Right cardiac atrium (tissue), 5 donors: ENCODE measurements around the gene GPR132. TPM values are rescaled to one million over a fixed set of nuclear protein-coding genes. Genes with fewer than 3 reads are reported as not detected.
A peak's percentile ranks its signal among the peaks of the same experiment; 100 is the strongest.
"Not testable (repeated sequence)": the region's sequence is repeated elsewhere in the genome, so short reads cannot be mapped to it uniquely, and the experiment has no call there.

Experiments
- ATAC-seq, 2 donors: fragments of 200-7000 bp; cut with Tn5 transposase; one replicate each; pipeline versions ENCODE4 v1.8.0 to v1.9.1; 2020; ENCODE audit warnings: moderate library complexity in 2 of 2, mild to moderate bottlenecking in 1 of 2
- DNase-seq, 3 donors: peaks; one replicate each; pipeline ENCODE4 v3.0.0-alpha.2; 2020
- H3K27ac ChIP-seq: one replicate; pipeline ENCODE4 v1.5.1; 2013; ENCODE audit warnings: mild to moderate bottlenecking, low read length, control low read depth, moderate library complexity
- H3K27me3 ChIP-seq: one replicate; pipeline ENCODE4 v1.6.1; 2013; ENCODE audit not compliant: control insufficient read depth, insufficient read depth
- H3K4me1 ChIP-seq: one replicate; pipeline ENCODE4 v1.6.1; 2013; ENCODE audit warnings: low read length; ENCODE audit not compliant: control insufficient read depth, insufficient read depth
- H3K4me3 ChIP-seq: one replicate; pipeline ENCODE4 v1.5.1; 2013; ENCODE audit warnings: low read length, control low read depth
- H3K9me3 ChIP-seq: one replicate; pipeline ENCODE4 v1.6.1; 2013; ENCODE audit warnings: low read length; ENCODE audit not compliant: control insufficient read depth
- WGBS: extraction: QIAGEN DNeasy Blood & Tissue Kit; methylation state at CpG from one replicate; pipeline ENCODE4 v1.1.7; 2013; 5-methylcytosine and 5-hydroxymethylcytosine counted together
- intact Hi-C, 4 donors: fragments of 100-400 bp; cut with DNase I; formaldehyde crosslinking; loops; one replicate each; pipeline versions ENCODE4 v1.11.0 to v1.14.0; 2022 to 2023
- polyA plus RNA-seq: library from polyadenylated mRNA; stranded (reverse); fragments of 200-250 nt; gene quantifications from one replicate; pipeline ENCODE4 v1.2.3, GENCODE V29; 2013
- total RNA-seq, 4 donors: library from RNA; stranded (reverse); fragmentation: NEBNext Ultra II Directional; extraction: Animal tissue kit (Norgen Biotek cat#: 25700); gene quantifications; one replicate each; pipeline ENCODE4 v1.2.1, GENCODE V29; 2021
- donor health status: healthy with polysubstance abuse.
- donor health status: DM: no; HTN: yes; CAD: no.
- donor health status: DM: no; HTN: no; CAD: no.
- donor health status: DM: no; HTN: yes; CAD: no; lungs with severe emphysema.
- donor health status: DM: yes; HTN: yes; CAD: no.

Gene GPR132
- total and polyA plus RNA-seq, 5 donors = 0.32 to 0.80 (median 0.70) TPM

- ATAC-seq (no peak), DNase-seq (peak in 1 of 3 donors; percentile 32)
- intact Hi-C loops = no loop called here
- Histone ChIP-seq H3K27ac (no peak overlapping the region), H3K9me3 (no peaks in the 10 kb centered on the region), H3K27me3 (no peaks in the 10 kb centered on the region), H3K4me1 (no peaks in the 10 kb centered on the region), H3K4me3 (no peak overlapping the region)
- WGBS = 97% methylated on average over 12 of the region's 12 CpGs
Measured at GRCh38 chr14:105067969-105068301, 2.7 kb upstream of the GPR132 start.

DNA sequence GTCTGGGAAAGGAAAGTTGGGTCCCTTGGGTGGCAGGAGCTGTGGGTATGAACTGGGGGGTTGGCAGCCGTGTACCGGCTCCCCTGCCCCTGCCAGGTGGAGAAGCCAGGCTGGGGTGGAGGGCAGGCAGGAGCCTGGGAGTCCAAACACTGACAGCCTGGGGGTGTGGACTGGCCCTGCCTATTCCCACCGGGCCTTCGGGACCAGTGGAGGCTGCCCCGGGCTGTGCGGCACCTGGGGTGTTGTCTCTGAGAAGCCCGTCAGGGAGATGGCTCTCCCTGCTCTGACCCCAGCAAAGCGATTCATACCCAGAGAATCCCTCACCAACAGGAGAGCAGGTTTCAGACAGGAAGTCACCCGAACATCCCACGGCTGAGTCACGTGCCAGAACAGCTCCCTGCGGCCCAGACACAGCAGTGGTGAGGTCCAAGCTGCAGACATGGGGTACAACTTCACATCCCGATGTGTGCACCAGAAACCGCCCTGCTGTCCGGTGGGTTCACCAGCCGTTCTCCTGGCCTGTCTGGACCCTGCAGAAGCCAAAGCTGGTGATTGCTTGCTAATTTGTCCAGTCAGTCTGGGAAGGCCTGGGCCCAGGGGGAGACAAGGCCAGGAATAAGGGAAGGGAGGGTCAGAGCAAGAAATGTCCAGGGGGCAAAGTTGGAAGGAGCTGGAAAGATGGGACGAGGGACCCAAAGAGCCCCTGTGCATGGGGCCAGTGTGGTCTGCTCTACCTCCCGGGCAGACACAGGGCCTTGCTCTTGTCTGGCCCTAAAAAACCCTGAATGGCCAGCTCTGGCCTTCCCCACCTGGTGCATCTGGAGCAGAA, 2.1 kb upstream of the GPR132 start:
- no peaks in the 10 kb centered on the region for H3K9me3 ChIP-seq
- H3K27ac ChIP-seq = no peak overlapping the region
- ATAC-seq (no peak), DNase-seq (peak in 2 of 3 donors; percentile 12 to 37)
- no peaks in the 10 kb centered on the region for H3K4me1 ChIP-seq
- intact Hi-C loops = no loop called here
- H3K27me3 ChIP-seq = no peaks in the 10 kb centered on the region
- H3K4me3 ChIP-seq = no peak overlapping the region
- WGBS = 69% methylated on average over 18 of the region's 18 CpGs

- no peak overlapping the region for H3K4me3 ChIP-seq
- H3K4me1 ChIP-seq = peaks cover 6% of the 10 kb centered on the region
- 86% methylated on average over 28 of the region's 28 CpGs for WGBS
- ATAC-seq (no peak), DNase-seq (peak in 2 of 3 donors; percentile 41 to 52)
- no peaks in the 10 kb centered on the region for H3K9me3 ChIP-seq
- H3K27me3 ChIP-seq = no peaks in the 10 kb centered on the region
- no peak overlapping the region for H3K27ac ChIP-seq
- intact Hi-C loops = no loop called here
Measured at GRCh38 chr14:105066240-105067071, 1.2 kb upstream of the GPR132 start.

DNA sequence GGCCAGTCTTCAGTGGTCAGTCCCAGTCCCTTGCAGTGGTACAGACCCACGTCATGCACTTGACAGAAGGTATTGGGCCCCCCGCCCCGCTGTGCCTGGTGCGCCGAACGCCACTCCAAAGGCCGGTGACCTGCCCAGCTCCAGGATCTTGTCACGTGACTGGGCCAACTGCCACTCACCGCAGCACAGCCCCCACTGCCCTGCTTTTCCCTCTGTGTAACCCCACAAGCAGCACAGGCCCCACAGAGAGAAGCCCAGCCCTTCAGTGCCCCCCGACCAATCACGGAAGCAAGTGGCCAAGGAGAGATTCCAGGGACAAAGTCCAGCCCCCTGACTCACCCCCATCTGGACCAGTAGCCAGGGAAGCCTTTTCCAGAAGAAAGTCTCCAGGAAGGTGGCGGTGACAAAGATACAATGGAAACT, 498 bp downstream of the GPR132 start:
- 57% methylated on average over 12 of the region's 12 CpGs for WGBS
- peaks cover 6% of the 10 kb centered on the region for H3K4me1 ChIP-seq

GRCh38 chr14:105064001-105064400, 1.2 kb downstream of the GPR132 start:
- 84% methylated on average over 10 of the region's 10 CpGs for WGBS
- H3K27me3 ChIP-seq = no peaks in the 10 kb centered on the region
- H3K27ac ChIP-seq = no peak overlapping the region
- intact Hi-C loops = no loop called here
- DNase-seq (peak in 2 of 3 donors; percentile 4 to 5), ATAC-seq (no peak)
- peaks cover 6% of the 10 kb centered on the region for H3K4me1 ChIP-seq
- H3K4me3 ChIP-seq = no peak overlapping the region
- no peaks in the 10 kb centered on the region for H3K9me3 ChIP-seq

More for the DNA sequence above, 498 bp downstream of the GPR132 start:
- ATAC-seq = no peak
- DNase-seq = peak in 2 of 3 donors; percentile 64 to 65
- H3K27me3 ChIP-seq = no peaks in the 10 kb centered on the region
- intact Hi-C loops = no loop called here
- no peaks in the 10 kb centered on the region for H3K9me3 ChIP-seq
- H3K4me3 ChIP-seq = no peak overlapping the region
- H3K27ac ChIP-seq = no peak overlapping the region

DNA sequence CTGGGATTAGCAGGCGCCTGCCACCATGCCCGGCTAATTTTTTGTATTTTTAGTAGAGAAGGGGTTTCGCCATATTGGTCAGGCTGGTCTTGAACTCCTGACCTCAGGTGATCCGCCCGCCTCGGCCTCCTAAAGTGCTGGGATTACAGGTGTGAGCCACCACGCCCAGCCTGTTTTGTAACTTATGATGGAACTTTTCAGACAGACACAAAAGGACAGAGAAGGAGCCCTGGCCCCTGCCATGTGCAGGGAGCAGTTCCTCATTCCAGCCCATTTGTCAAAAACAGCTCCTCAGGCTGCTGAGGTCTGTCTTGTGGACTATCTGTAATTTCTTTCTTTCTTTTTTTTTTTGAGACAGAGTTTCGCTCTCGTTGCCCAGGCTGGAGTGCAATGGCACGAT, 1.7 kb downstream of the GPR132 start:
- H3K9me3 ChIP-seq, ATAC-seq, H3K4me3 ChIP-seq, intact Hi-C loops, H3K27ac ChIP-seq, H3K4me1 ChIP-seq, H3K27me3 ChIP-seq: not testable (repeated sequence)
- 93% methylated on average over 10 of the region's 10 CpGs for WGBS
- peak in 2 of 3 donors; percentile 27 to 44 for DNase-seq

DNA sequence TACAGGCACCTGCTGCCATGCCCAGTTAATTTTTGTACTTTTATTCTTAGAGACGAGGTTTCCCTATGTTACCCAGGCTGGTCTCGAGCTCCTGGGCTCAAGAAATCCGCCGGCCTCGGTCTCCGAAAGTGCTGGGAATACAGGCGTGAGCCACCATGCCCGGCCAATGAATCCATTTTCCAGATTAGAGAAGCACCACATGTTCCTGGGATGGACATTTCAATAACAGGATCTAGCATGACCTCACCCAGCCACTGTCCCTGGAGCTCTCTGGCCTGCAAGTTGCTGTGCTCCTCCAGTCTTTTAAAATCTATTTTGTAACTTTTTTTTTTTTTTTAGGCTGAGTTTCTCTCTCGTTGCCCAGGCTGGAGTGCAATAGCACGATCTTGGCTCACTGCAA, 2.2 kb downstream of the GPR132 start:
- ATAC-seq = no peak
- DNase-seq = peak in 2 of 3 donors; percentile 20 to 24
- no peak overlapping the region for H3K4me3 ChIP-seq
- peaks cover 8% of the 10 kb centered on the region for H3K4me1 ChIP-seq
- no peak overlapping the region for H3K27ac ChIP-seq
- intact Hi-C loops = no loop called here
- H3K27me3 ChIP-seq = no peaks in the 10 kb centered on the region
- WGBS = 66% methylated on average over 10 of the region's 10 CpGs
- no peaks in the 10 kb centered on the region for H3K9me3 ChIP-seq

DNA sequence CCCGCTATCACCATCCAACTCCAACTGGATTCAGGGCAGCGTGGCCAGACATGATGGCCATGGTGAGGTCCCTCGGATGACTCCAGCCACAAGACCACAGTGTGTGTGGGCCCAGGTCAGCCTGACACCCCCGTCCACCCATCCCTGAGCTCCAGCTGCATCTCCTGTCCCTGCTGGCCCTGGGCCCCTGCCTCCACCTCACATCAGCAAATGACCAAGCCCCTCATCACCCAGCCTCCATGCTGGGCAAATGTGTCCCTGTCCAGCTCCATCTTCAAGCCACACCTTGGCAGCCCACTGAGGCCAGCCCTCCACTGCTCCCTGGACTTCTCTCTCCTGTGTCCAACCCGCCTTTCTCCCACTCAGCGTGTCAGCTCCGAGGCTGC, 3.2 kb downstream of the GPR132 start:
- no peak for ATAC-seq
- H3K27me3 ChIP-seq = no peaks in the 10 kb centered on the region
- no peaks in the 10 kb centered on the region for H3K9me3 ChIP-seq
- H3K27ac ChIP-seq = peak overlapping the region; percentile 18
- intact Hi-C loops = no loop called here
- peaks cover 8% of the 10 kb centered on the region for H3K4me1 ChIP-seq
- peak in 2 of 3 donors; percentile 29 to 33 for DNase-seq
- no peak overlapping the region for H3K4me3 ChIP-seq
- 92% methylated on average over 7 of the region's 7 CpGs for WGBS

DNA sequence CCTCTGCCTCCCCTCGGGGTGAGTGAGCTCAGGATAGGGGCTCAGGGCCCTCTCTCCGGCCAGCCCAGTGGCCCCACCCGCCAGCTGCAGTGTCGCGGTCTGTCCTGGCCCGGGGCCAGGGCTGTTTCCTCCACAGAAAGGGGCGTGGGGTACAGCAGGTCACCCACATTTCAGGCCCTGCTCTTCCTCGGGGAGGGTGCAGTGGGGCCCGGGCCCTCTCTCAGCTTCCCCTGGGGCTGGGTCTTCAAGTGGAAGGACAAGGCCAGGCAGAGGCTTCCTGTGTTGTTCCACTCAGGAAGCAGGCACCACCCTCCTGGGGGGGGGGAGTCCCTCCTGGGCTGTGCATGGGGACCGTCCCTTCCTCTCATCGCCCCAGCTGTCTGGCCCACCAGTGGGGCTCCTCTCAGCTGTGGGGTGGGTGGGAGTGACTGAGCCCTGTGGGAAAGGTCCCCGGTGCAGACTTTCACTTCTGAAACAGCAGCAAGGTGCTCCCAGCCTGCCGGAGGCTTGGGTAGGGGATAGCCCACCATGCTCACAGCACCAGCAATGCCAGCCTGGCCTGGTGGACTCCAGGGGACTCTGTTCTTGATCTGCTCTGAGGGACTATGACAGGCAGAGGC, 3.7 kb downstream of the GPR132 start:
- intact Hi-C loops = no loop called here
- DNase-seq = peak; percentile 51 to 86 (median 86)
- H3K27ac ChIP-seq = peak overlapping the region; percentile 30
- no peak overlapping the region for H3K4me3 ChIP-seq
- peaks cover 8% of the 10 kb centered on the region for H3K4me1 ChIP-seq
- WGBS = 43% methylated on average over 13 of the region's 13 CpGs
- no peaks in the 10 kb centered on the region for H3K9me3 ChIP-seq
- H3K27me3 ChIP-seq = no peaks in the 10 kb centered on the region
- peak; percentile 50 to 72 for ATAC-seq

- 53% methylated on average over 30 of the region's 30 CpGs for WGBS
- Histone ChIP-seq H3K9me3 (no peaks in the 10 kb centered on the region), H3K4me1 (peaks cover 8% of the 10 kb centered on the region), H3K27ac (peak overlapping the region; percentile 30), H3K27me3 (no peaks in the 10 kb centered on the region), H3K4me3 (no peak overlapping the region)
- intact Hi-C loops = no loop called here
- DNase-seq = peak in 2 of 3 donors; percentile 75 to 77
- peak; percentile 5 to 22 for ATAC-seq
Measured at GRCh38 chr14:105060751-105061427, 4.3 kb downstream of the GPR132 start.
